GM13976 (cell line): ENCODE measurements around the gene JAZF1.
A peak's percentile ranks its signal among the peaks of the same experiment; 100 is the strongest.

Experiments
- DNase-seq: peaks from one replicate; pipeline ENCODE4 v3.0.0; 2012; ENCODE audit warnings: low spot score
- in situ Hi-C: fragments of 300-500 bp; cut with MboI; formaldehyde crosslinking; loops from one replicate; pipeline ENCODE4 v1.12.0; 2022; ENCODE audit warnings: low sequenced_read_pairs, mixed read lengths, inconsistent platforms; ENCODE audit not compliant: unreplicated experiment
- TF ChIP-seq, protein P1 (sequence below): IDR thresholded peaks from 2 replicates; pipeline ENCODE4 v1.5.1; 2012; ENCODE audit warnings: borderline replicate concordance, mild to moderate bottlenecking; ENCODE audit not compliant: insufficient read depth; ENCODE audit errors: extremely low read depth, missing control alignments, control extremely low read depth

The JAZF1 gene

DNA sequence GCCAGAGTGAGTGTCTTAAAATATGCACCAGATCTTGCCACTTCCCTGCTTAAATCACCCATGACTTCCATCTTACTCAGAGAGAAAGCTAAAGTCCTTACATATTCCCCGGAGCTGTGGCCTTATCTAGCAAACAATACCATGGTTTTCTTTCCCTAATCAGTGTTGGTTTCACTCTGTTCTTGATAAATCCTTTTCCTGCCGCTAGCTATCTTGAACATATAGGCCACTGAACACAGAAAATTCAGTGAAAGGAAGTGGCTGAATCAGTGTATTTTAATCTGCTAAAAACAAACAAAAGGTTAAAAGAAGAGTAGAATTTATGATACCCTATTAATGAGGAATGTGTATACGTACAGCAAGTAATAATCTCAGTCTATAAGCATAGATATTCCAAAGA lies 42.0 kb upstream of the JAZF1 start:
- TF ChIP-seq, protein P1, sequence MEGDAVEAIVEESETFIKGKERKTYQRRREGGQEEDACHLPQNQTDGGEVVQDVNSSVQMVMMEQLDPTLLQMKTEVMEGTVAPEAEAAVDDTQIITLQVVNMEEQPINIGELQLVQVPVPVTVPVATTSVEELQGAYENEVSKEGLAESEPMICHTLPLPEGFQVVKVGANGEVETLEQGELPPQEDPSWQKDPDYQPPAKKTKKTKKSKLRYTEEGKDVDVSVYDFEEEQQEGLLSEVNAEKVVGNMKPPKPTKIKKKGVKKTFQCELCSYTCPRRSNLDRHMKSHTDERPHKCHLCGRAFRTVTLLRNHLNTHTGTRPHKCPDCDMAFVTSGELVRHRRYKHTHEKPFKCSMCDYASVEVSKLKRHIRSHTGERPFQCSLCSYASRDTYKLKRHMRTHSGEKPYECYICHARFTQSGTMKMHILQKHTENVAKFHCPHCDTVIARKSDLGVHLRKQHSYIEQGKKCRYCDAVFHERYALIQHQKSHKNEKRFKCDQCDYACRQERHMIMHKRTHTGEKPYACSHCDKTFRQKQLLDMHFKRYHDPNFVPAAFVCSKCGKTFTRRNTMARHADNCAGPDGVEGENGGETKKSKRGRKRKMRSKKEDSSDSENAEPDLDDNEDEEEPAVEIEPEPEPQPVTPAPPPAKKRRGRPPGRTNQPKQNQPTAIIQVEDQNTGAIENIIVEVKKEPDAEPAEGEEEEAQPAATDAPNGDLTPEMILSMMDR, result no peak
- in situ Hi-C loops, result no loop called here
- no peak for DNase-seq

DNA sequence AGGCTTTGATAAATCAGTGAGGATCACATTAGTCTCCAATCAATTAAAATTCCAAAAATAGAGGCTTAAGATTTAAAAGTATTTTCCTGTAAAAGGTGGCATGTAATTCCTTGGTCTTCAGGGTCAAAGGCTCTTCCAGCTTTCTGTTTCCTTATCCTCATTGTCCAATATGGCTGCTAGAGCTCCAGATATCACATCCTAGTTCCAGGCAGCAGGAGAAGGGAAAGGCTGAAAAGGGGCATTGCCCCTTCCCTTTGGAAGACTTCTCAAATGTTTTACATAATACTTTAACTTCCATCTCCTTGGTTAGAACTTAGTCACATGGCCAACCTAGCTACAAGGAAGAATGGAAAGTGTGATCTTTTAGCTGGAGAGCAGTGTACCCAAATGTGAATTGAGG lies 39.2 kb upstream of the JAZF1 start:
- in situ Hi-C loops, result no loop called here
- no peak for DNase-seq
- TF ChIP-seq, protein P1, result no peak

DNA sequence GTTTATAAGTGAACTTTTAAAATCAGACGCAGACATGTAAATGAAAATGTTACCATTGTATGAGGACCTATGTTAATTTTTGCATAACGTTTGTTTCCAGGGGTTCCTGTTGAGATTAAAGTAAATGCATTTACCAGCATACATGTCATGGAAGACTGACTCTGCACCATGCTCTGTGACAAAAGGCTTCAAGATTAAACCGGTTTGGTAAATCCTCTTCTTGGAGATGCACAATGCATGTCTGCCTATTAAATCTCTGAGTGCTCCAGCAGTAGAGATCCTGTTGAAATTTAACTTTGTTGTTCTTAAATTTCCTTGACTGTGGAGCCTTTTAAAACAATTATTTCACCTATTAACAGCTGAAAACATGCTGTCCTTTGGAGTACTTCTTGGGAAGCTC lies 36.5 kb upstream of the JAZF1 start:
- DNase-seq, result no peak
- TF ChIP-seq, protein P1, result no peak
- in situ Hi-C loops, result no loop called here

DNA sequence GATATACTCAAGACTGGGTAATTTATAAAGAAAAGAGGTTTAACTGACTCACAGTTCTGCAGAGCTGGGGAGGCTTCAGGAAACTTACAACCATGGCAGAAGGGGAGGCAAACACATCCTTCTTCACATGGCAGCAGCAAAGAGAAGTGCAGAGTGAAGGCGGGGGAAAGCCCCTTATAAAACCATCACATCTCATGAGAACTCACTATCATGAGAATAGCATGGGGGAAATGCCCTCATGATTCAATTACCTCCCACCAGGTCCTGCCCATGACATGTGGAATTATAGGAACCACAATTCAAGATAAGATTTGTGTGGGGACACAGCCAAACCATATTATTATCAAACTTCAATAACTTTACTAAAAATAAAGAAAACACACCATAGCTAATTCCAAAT lies 30.4 kb upstream of the JAZF1 start:
- in situ Hi-C loops, result no loop called here
- no peak for DNase-seq
- TF ChIP-seq, protein P1, result no peak

DNA sequence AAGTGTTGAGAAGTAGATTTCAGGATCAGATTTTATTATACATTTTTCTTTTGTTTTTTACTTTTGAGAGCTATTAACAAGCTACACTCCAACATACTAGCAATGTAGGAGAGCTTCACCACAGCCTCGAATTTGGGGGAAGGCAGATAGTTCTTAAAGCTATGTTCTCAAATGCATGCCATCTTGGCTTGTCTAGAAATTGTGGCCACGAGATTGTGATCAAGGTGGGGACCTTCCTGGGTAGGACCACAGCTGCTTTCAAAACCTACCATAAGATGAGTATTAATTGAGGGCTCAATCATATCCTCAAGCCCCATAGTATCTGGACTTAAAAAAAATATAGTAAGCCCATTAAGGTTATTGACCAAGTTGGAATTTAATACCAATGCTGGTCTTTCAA lies 27.9 kb upstream of the JAZF1 start:
- in situ Hi-C loops, result no loop called here
- TF ChIP-seq, protein P1, result no peak
- no peak for DNase-seq

DNA sequence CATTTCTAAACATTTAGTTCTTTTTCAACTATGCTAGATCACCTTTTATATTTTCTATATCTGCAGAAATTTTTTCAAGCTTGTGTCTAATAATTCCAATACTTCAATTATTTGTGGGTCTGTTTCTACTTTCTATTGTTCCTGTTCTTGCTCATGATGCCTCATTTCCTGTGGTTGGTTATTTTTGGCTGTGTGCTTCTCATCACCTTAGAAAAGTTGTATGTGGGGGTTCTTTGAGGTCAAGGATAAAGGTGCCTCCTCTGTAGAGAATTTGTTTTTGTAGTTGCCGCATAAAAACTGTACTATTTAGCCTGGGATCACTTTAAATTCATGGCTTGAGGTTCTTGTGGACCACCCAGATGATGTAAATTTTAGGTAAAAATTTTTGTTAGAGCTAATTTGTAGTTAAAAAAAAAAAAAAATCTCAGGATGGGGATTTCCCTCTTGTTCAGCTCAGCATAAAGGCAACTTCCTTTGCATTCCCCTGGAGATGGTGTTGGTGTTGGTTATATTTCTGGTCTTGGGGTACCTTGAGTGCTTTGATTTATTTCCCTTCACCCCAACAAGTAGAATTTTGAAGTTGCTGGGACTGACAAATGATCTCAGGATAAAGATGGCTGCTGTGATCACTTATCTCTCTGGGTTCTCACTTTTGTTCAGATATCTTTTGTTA lies 27.0 kb upstream of the JAZF1 start:
- DNase-seq, result peak; percentile 34
- TF ChIP-seq, protein P1, result no peak
- in situ Hi-C loops, result no loop called here

DNA sequence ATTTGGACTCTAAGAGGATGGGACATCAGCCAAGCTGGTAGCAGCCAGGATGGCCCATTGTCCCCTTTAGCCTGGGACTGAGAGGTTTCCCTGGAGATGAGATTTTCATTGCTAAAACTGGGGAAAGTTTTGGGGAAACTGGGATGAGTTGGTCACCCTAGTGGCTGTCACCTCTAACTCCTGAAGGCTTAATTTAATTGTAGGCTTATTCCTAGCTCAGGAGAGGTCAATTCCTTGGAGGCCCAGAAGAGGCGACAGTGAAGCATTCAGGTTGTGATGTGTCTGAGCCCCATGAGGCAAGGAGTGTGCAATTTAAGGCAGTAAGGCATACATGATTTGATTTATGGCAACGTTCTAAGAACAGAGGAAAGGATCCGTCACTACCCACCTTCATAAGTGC lies 24.9 kb upstream of the JAZF1 start:
- in situ Hi-C loops, result no loop called here
- TF ChIP-seq, protein P1, result no peak

More for the DNA sequence above, 24.9 kb upstream of the JAZF1 start:
- no peak for DNase-seq
